ENCODE measurements around the gene ST3GAL4. TPM values are rescaled to one million over a fixed set of nuclear protein-coding genes. Genes with fewer than 3 reads are reported as not detected.

The ST3GAL4 gene
- total RNA-seq, 1 experiment from 2014 or later: 13.6 TPM

GRCh38 chr11:126423154-126423553 lies 67.7 kb downstream of the ST3GAL4 start:
- H2BK12ac ChIP-seq (ENCODE audit: insufficient read length, low read depth, low read length): no peak overlapping the region
- no peak overlapping the region for H3K23ac ChIP-seq (ENCODE audit: insufficient read length, low read depth, low read length)
- H2AFZ ChIP-seq (ENCODE audit: low read length): no peak overlapping the region
- Mint-ChIP-seq H3K36me3 (ENCODE audit: insufficient read depth in 1 of 3, low read depth in 3 of 3) (no peaks in the 10 kb centered on the region; a peak in 1 of 7 replicates), H3K27ac (no peak overlapping the region), H3K4me3 (no peak overlapping the region), H3K9me3 (no peaks in the 10 kb centered on the region), H3K4me1 (peaks cover 5 to 9% of the 10 kb centered on the region in 2 experiments), H3K27me3 (ENCODE audit: low read depth) (peaks cover 3% of the 10 kb centered on the region)
- H2BK15ac ChIP-seq (ENCODE audit: low read depth, low read length): no peak overlapping the region
- no peak for TF ChIP-seq CTCF (conservative IDR thresholded peaks at IDR 0.05)
- no peaks in the 10 kb centered on the region for H3K23me2 ChIP-seq (ENCODE audit: insufficient read length, low read depth, low read length, poor library complexity, severe bottlenecking)
- no peak overlapping the region for H4K5ac ChIP-seq (ENCODE audit: insufficient read length, low read depth, low read length)
- WGBS (ENCODE audit: extremely low coverage, insufficient read length, low lambda C conversion rate): no CpG with 5 or more reads among the region's 2 CpGs
- H3K4me2 ChIP-seq (ENCODE audit: insufficient read depth, insufficient read length, low read length): no peak overlapping the region
- no peak overlapping the region for H3K14ac ChIP-seq (ENCODE audit: insufficient read depth, low read length)
- H3K4ac ChIP-seq (ENCODE audit: low read depth, low read length): no peak overlapping the region
- H2BK20ac ChIP-seq (ENCODE audit: low read depth, low read length, poor library complexity, severe bottlenecking): no peak overlapping the region
- no peaks in the 10 kb centered on the region for H3K27me3 ChIP-seq (ENCODE audit: insufficient read depth, low read length)
- H3K18ac ChIP-seq (ENCODE audit: insufficient read length, low read depth, low read length): no peak overlapping the region
- no peak overlapping the region for H2BK5ac ChIP-seq (ENCODE audit: insufficient read length, low read length)
- no peak for DNase-seq
- no peak overlapping the region for H3K27ac ChIP-seq (ENCODE audit: insufficient read length, low read depth, low read length)
- no peak overlapping the region for H2BK120ac ChIP-seq (ENCODE audit: low read depth, low read length, poor library complexity, severe bottlenecking)
- H4K91ac ChIP-seq (ENCODE audit: insufficient read length, low read depth, low read length): no peak overlapping the region
- H4K8ac ChIP-seq (replicated peaks; ENCODE audit: insufficient read length, low read depth, low read length): no peak overlapping the region
- H3K4me1 ChIP-seq (ENCODE audit: insufficient read depth, low read length): no peaks in the 10 kb centered on the region; the same call in 1 of the 2 replicates
- H3K79me2 ChIP-seq (ENCODE audit: insufficient read depth, low read length): no peaks in the 10 kb centered on the region
- H4K20me1 ChIP-seq (ENCODE audit: control insufficient read depth, insufficient read depth, insufficient read length): no peaks in the 10 kb centered on the region
- no peaks in the 10 kb centered on the region for H3K9me3 ChIP-seq (ENCODE audit: control insufficient read depth, low read depth, low read length)
- H3T11ph ChIP-seq (ENCODE audit: low read length): no peak overlapping the region
- H3K79me1 ChIP-seq (ENCODE audit: insufficient read depth, low read depth, low read length, poor library complexity, severe bottlenecking): no peaks in the 10 kb centered on the region
- no peak overlapping the region for H2AK5ac ChIP-seq (ENCODE audit: insufficient read length, low read length)
- no peak overlapping the region for H3K9ac ChIP-seq (ENCODE audit: extremely low read depth, insufficient read length, low read length)
- H3K56ac ChIP-seq (ENCODE audit: insufficient read length, low read depth, low read length): no peak overlapping the region

Measured in H9 (cell line).